Smooth muscle cell (in vitro differentiated cells): ENCODE measurements around the gene MCCC1. TPM values are rescaled to one million over a fixed set of nuclear protein-coding genes. Genes with fewer than 3 reads are reported as not detected.
"Not testable (repeated sequence)": the region's sequence is repeated elsewhere in the genome, so short reads cannot be mapped to it uniquely, and the experiment has no call there.

Source experiments
- DNase-seq: peaks from one replicate; lab custom pipeline; 2025; ENCODE audit not compliant: unreplicated experiment; lab: John Stamatoyannopoulos, UW
- H2AFZ ChIP-seq: fragments of 200-600 bp; sonication (generic); 2 replicates; pipeline ENCODE4 v1.6.0; 2016; ENCODE audit warnings: antibody characterized with exemption, low read depth, mild to moderate bottlenecking
- H3F3A ChIP-seq: fragments of 200-600 bp; sonication (generic); 2 replicates; pipeline ENCODE4 v1.6.0; 2017; ENCODE audit warnings: antibody characterized with exemption, low read depth
- H3K27ac ChIP-seq: fragments of 200-600 bp; sonication (generic); 2 replicates; pipeline ENCODE4 v1.5.1; 2016; ENCODE audit warnings: low read depth, mild to moderate bottlenecking
- H3K27me3 ChIP-seq: fragments of 200-600 bp; sonication (generic); 2 replicates; pipeline ENCODE4 v1.6.1; 2016; ENCODE audit warnings: low read depth, mild to moderate bottlenecking
- H3K36me3 ChIP-seq: fragments of 200-600 bp; sonication (generic); 2 replicates; pipeline ENCODE4 v1.5.1; 2016; ENCODE audit warnings: low read depth
- H3K4me1 ChIP-seq: fragments of 200-600 bp; sonication (generic); 2 replicates; pipeline ENCODE4 v1.5.1; 2016; ENCODE audit warnings: low read depth
- H3K4me2 ChIP-seq: fragments of 200-600 bp; sonication (generic); 2 replicates; pipeline ENCODE4 v1.6.0; 2016; ENCODE audit warnings: mild to moderate bottlenecking
- H3K4me3 ChIP-seq: fragments of 200-600 bp; sonication (generic); 2 replicates; pipeline ENCODE4 v1.5.1; 2016; ENCODE audit warnings: mild to moderate bottlenecking
- H3K79me2 ChIP-seq: fragments of 200-600 bp; sonication (generic); 2 replicates; pipeline ENCODE4 v1.6.0; 2016; ENCODE audit warnings: low read depth, mild to moderate bottlenecking
- H3K9ac ChIP-seq: fragments of 200-600 bp; sonication (generic); 2 replicates; pipeline ENCODE4 v1.6.0; 2016; ENCODE audit warnings: low read depth
- H3K9me3 ChIP-seq: fragments of 200-600 bp; sonication (generic); replicated peaks from 2 replicates; pipeline ENCODE4 v1.5.1; 2016; ENCODE audit warnings: low read depth
- H4K20me1 ChIP-seq: fragments of 200-600 bp; sonication (generic); 2 replicates; pipeline ENCODE4 v1.6.0; 2016; ENCODE audit warnings: low read depth
- WGBS: methylation state at CpG from one replicate; pipeline ENCODE4 v1.1.7; 2016; ENCODE audit warnings: low lambda C conversion rate; 5-methylcytosine and 5-hydroxymethylcytosine counted together
- polyA plus RNA-seq: library from polyadenylated mRNA; unstranded; fragments of >200 nt; fragmentation: Nextera tagmentation; extraction: Ambion mirVana; gene quantifications from 2 replicates; pipeline ENCODE4 v1.2.1, GENCODE V29; 2016
- total RNA-seq: library from RNA; depleted of rRNA; stranded (reverse); fragments of >200 nt; gene quantifications from 2 replicates; pipeline ENCODE4 v1.2.3, GENCODE V29; 2014
- TF ChIP-seq, protein P1 (sequence below): fragments of 200-600 bp; sonication (generic); IDR thresholded peaks from 2 replicates; pipeline ENCODE4 v1.5.1; 2017; ENCODE audit warnings: borderline replicate concordance, mild to moderate bottlenecking, antibody characterized with exemption; ENCODE audit not compliant: insufficient read depth, poor library complexity, severe bottlenecking

MCCC1 gene
- total and polyA plus RNA-seq, 2 experiments from 2014 or later, result 10.4 to 12.1 TPM

DNA sequence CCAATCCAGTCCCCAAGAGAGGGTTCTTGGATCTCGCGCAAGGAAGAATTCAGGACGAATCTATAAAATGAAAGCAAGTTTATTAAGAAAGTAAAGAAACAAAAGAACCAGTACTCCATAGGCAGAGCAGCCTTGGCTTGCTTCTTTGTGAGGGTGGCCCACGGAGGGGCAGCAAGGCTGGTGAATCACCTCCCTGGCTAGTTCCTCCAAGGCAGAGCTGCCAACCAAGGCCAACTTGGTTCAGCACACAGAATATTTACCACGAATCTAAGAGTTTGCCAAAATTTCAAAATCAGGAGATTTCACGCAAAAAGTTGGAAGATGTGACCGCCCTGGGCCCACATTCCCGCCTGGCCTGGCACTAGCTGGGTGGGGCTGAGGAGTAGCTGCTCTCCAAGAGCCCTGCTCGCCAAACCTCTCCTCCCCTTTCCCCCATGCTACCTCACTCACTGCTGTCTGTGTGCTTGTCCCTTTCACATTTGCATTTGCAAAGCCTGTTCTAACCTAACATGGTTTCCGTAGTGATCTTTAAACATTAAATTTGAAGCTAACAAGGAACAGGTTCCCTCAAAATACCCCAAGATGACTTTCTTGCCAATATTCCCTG is 92.8 kb downstream of the MCCC1 start:
- no peaks in the 10 kb centered on the region for H3K9me3 ChIP-seq
- DNase-seq, result no peak
- H3K27me3 ChIP-seq, result no peaks in the 10 kb centered on the region
- H3K36me3 ChIP-seq, result no peaks in the 10 kb centered on the region
- no peaks in the 10 kb centered on the region for H3K79me2 ChIP-seq
- 85% methylated on average over 10 of the region's 10 CpGs for WGBS
- no peak overlapping the region for H3K9ac ChIP-seq
- no peaks in the 10 kb centered on the region for H4K20me1 ChIP-seq
- no peaks in the 10 kb centered on the region for H3K4me1 ChIP-seq
- H3K27ac ChIP-seq, result no peak overlapping the region
- H3K4me3 ChIP-seq, result no peak overlapping the region
- no peak overlapping the region for H3K4me2 ChIP-seq
- no peaks in the 10 kb centered on the region for H3F3A ChIP-seq
- no peak overlapping the region for H2AFZ ChIP-seq
- TF ChIP-seq, protein P1, sequence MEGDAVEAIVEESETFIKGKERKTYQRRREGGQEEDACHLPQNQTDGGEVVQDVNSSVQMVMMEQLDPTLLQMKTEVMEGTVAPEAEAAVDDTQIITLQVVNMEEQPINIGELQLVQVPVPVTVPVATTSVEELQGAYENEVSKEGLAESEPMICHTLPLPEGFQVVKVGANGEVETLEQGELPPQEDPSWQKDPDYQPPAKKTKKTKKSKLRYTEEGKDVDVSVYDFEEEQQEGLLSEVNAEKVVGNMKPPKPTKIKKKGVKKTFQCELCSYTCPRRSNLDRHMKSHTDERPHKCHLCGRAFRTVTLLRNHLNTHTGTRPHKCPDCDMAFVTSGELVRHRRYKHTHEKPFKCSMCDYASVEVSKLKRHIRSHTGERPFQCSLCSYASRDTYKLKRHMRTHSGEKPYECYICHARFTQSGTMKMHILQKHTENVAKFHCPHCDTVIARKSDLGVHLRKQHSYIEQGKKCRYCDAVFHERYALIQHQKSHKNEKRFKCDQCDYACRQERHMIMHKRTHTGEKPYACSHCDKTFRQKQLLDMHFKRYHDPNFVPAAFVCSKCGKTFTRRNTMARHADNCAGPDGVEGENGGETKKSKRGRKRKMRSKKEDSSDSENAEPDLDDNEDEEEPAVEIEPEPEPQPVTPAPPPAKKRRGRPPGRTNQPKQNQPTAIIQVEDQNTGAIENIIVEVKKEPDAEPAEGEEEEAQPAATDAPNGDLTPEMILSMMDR, result no peak

DNA sequence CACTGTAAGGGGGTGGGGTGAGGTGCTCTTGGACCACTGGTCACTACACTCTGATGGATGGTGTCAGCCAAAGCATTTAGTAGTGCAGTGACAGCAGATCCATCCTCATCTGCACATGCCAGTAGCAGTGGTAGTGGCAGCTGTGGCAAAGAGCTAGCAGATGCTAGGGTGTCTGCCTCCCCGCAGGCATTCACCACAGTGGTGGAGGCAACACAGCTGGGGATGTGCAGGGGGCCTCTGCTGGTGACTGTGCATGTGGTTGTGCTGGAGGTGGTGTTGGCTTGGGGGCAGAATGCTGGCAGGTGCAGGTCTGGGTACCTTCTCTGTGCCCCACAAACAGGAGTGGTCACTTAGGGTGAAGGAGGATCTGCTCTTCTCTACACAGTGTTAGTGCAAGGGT is 99.5 kb downstream of the MCCC1 start:
- 88% methylated on average over 1 of the region's 1 CpG for WGBS
- Histone ChIP-seq H3K4me1 (no peaks in the 10 kb centered on the region), H3K9ac (no peak overlapping the region), H3K4me2 (no peak overlapping the region), H3F3A (no peaks in the 10 kb centered on the region), H3K9me3 (no peaks in the 10 kb centered on the region), H4K20me1 (no peaks in the 10 kb centered on the region), H3K79me2 (no peaks in the 10 kb centered on the region), H3K4me3 (no peak overlapping the region), H3K27ac (no peak overlapping the region), H2AFZ (no peak overlapping the region), H3K27me3 (no peaks in the 10 kb centered on the region), H3K36me3 (no peaks in the 10 kb centered on the region)
- DNase-seq, result no peak
- TF ChIP-seq, protein P1, result no peak

DNA sequence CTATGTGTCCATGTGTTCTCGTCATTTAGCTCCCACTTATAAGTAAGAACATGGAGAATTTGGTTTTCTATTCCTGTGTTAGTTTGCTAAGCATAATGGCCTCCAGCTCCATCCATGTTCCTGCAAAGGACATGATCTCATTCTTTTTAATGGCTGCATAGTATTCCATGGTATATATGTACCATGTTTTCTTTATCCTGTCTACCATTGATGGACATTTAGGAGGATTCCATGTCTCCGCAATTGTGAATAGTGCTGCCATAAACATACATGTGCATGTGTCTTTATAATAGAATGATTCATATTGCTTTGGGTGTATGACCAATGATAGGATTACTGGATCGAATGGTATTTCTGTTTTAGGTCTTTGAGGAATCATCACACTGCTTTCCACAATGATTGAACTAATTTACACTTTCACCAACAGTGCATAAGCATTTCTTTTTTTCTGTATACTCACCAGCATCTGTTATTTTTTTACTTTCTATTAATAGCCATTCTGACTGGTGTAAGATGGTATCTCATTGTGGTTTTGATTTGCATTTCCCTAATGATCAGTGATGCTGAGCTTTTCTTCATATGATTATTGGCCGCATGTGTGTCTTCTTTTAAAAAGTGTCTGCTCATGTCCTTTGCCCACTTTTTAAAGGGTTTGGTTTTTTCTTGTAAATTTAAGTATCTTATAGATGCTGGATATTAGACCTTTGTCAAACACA is 105.7 kb downstream of the MCCC1 start:
- not testable (repeated sequence) for H3K4me3 ChIP-seq, H3K27me3 ChIP-seq, H3K27ac ChIP-seq, H2AFZ ChIP-seq, H3K9me3 ChIP-seq, H3K36me3 ChIP-seq, H4K20me1 ChIP-seq, H3K4me1 ChIP-seq, DNase-seq, H3K79me2 ChIP-seq, H3K4me2 ChIP-seq, H3F3A ChIP-seq, H3K9ac ChIP-seq
- WGBS, result 95% methylated on average over 4 of the region's 4 CpGs

DNA sequence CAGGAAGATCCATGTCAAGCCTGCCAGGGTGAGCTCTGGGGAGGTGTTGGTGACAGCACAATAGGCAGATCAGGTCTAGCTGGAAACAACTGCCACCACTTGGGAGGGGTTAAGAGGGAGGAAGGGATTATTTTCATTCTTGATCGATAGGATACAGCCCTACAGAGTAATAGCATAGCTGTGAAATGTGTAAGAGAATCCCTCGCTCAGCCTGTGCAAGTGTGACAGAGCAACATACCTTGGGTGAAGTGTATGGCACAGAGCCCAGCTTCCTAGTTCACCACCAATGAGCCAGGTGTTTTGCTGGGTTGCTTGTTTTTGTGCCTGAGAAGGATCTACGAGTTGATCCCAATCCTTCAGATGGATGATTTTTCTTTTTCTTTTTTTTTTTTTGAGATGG is 109.7 kb downstream of the MCCC1 start:
- H4K20me1 ChIP-seq, result no peaks in the 10 kb centered on the region
- TF ChIP-seq, protein P1, result no peak
- no peaks in the 10 kb centered on the region for H3F3A ChIP-seq
- H3K4me2 ChIP-seq, result no peak overlapping the region
- DNase-seq, result no peak
- no peak overlapping the region for H3K4me3 ChIP-seq
- H2AFZ ChIP-seq, result no peak overlapping the region
- H3K27ac ChIP-seq, result no peak overlapping the region
- no peaks in the 10 kb centered on the region for H3K27me3 ChIP-seq
- no peak overlapping the region for H3K9ac ChIP-seq
- no peaks in the 10 kb centered on the region for H3K36me3 ChIP-seq
- 94% methylated on average over 3 of the region's 3 CpGs for whole genome bisulfite sequencing
- H3K79me2 ChIP-seq, result no peaks in the 10 kb centered on the region
- H3K4me1 ChIP-seq, result no peaks in the 10 kb centered on the region
- no peaks in the 10 kb centered on the region for H3K9me3 ChIP-seq
